Esophagus squamous epithelium (tissue), 4 donors: ENCODE measurements around the gene MYZAP.

Experiments
- POLR2A ChIP-seq, 4 donors: fragments of 450-650 bp; IDR thresholded peaks; one replicate each; pipeline ENCODE4 v1.6.1; 2017; ENCODE audit warnings: antibody characterized with exemption in 4 of 4, mild to moderate bottlenecking in 4 of 4, moderate library complexity in 3 of 4
- TF ChIP-seq, protein P1 (sequence below), 6 experiments: fragments of 450-650 bp in 4 of 6; fragments of 200-600 bp in 2 of 6; sonication (generic) in 2 of 6; IDR thresholded peaks; one replicate each; pipeline ENCODE4 v1.5.1; 2016 to 2019; ENCODE audit warnings: antibody characterized with exemption in 6 of 6, mild to moderate bottlenecking in 4 of 6, moderate library complexity in 4 of 6

GRCh38 chr15:57649138-57649537 lies 57.4 kb downstream of the MYZAP start:
- TF ChIP-seq, protein P1, sequence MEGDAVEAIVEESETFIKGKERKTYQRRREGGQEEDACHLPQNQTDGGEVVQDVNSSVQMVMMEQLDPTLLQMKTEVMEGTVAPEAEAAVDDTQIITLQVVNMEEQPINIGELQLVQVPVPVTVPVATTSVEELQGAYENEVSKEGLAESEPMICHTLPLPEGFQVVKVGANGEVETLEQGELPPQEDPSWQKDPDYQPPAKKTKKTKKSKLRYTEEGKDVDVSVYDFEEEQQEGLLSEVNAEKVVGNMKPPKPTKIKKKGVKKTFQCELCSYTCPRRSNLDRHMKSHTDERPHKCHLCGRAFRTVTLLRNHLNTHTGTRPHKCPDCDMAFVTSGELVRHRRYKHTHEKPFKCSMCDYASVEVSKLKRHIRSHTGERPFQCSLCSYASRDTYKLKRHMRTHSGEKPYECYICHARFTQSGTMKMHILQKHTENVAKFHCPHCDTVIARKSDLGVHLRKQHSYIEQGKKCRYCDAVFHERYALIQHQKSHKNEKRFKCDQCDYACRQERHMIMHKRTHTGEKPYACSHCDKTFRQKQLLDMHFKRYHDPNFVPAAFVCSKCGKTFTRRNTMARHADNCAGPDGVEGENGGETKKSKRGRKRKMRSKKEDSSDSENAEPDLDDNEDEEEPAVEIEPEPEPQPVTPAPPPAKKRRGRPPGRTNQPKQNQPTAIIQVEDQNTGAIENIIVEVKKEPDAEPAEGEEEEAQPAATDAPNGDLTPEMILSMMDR (IDR thresholded peaks at IDR 0.05), result no peak
- no peak for TF ChIP-seq POLR2A (IDR thresholded peaks at IDR 0.05)
